Transverse colon (tissue), 4 donors: ENCODE measurements around the gene AGRN. TPM values are rescaled to one million over a fixed set of nuclear protein-coding genes. Genes with fewer than 3 reads are reported as not detected.
"Not testable (repeated sequence)": the region's sequence is repeated elsewhere in the genome, so short reads cannot be mapped to it uniquely, and the experiment has no call there.

Experiments
- DNase-seq: peaks from one replicate; pipeline ENCODE4 v3.0.0-alpha.2; 2019
- H3K27ac ChIP-seq, 4 donors: fragments of 200-600 bp; sonication (generic); 2 replicates each; pipeline ENCODE4 v1.5.1; 2016 to 2018; ENCODE audit warnings: inconsistent platforms in 4 of 4
- H3K27me3 ChIP-seq: fragments of 200-600 bp; sonication (generic); 2 replicates; pipeline ENCODE4 v1.5.1; 2017; ENCODE audit warnings: inconsistent platforms
- H3K36me3 ChIP-seq, 4 donors: fragments of 200-600 bp; sonication (generic); 2 replicates each; pipeline ENCODE4 v1.5.1; 2017 to 2019; ENCODE audit warnings: inconsistent platforms in 4 of 4
- H3K4me1 ChIP-seq, 4 donors: fragments of 200-600 bp; sonication (generic); 2 replicates each; pipeline ENCODE4 v1.5.1; 2017 to 2020; ENCODE audit warnings: inconsistent platforms in 4 of 4
- H3K4me3 ChIP-seq, 4 donors: fragments of 200-600 bp; sonication (generic); 1 replicate in 1 of 4; 2 replicates in 3 of 4; pipeline versions ENCODE4 v1.5.1 to v1.6.1; 2017 to 2019; ENCODE audit warnings: inconsistent platforms in 4 of 4
- H3K9me3 ChIP-seq, 2 donors: fragments of 200-600 bp; sonication (generic); 2 replicates each; pipeline ENCODE4 v1.5.1; 2017 to 2019; ENCODE audit warnings: inconsistent platforms in 2 of 2
- CTCF ChIP-seq, 5 experiments: fragments of 200-600 bp in 3 of 5; fragments of 450-650 bp in 2 of 5; sonication (generic) in 3 of 5; IDR thresholded peaks; 1 replicate in 2 of 5; 2 replicates in 3 of 5; pipeline ENCODE4 v1.5.1; 2016 to 2017; ENCODE audit warnings: antibody characterized with exemption in 5 of 5, inconsistent platforms in 3 of 5, mild to moderate bottlenecking in 2 of 5, moderate library complexity in 1 of 5
- EP300 ChIP-seq: sonication (generic); formaldehyde crosslinking; IDR thresholded peaks from one replicate; pipeline ENCODE4 v1.6.1; 2017; ENCODE audit warnings: antibody characterized with exemption, low read depth
- POLR2A ChIP-seq: fragments of 450-650 bp; IDR thresholded peaks from one replicate; pipeline ENCODE4 v1.6.1; 2016; ENCODE audit warnings: antibody characterized with exemption, mild to moderate bottlenecking, moderate library complexity
- POLR2AphosphoS5 ChIP-seq, 3 donors: sonication (generic); formaldehyde crosslinking; IDR thresholded peaks; one replicate each; pipeline ENCODE4 v1.6.1; 2016; ENCODE audit warnings: antibody characterized with exemption in 3 of 3
- WGBS, 2 donors: methylation state at CpG; one replicate each; pipeline ENCODE4 v1.1.5; 2018; ENCODE audit warnings: low coverage in 1 of 2; 5-methylcytosine and 5-hydroxymethylcytosine counted together
- in situ Hi-C, 4 donors: fragments of 200-750 bp; cut with MboI; loops; one replicate each; pipeline versions ENCODE4 v1.15.0 to v1.15.1; 2017; ENCODE audit warnings: low sequenced_read_pairs in 3 of 4, low pct_ligation_motif_present in 1 of 4, low pct_unique_long_range_greater_than_20kb in 1 of 4
- intact Hi-C: fragments of 100-400 bp; cut with DNase I; formaldehyde crosslinking; loops from one replicate; pipeline ENCODE4 v1.15.1; 2023; ENCODE audit warnings: low total_unique reads
- total RNA-seq, 4 donors: library from RNA; depleted of rRNA; stranded (reverse); fragments of >200 nt; gene quantifications; one replicate each; pipeline ENCODE4 v1.1.0, GENCODE V29; 2016

AGRN gene
- total RNA-seq, 4 donors from 2014 or later, result 25.4 to 132 (median 44.8) TPM

- H3K9me3 ChIP-seq, result no peaks in the 10 kb centered on the region
- in situ Hi-C loops (no loop called here), intact Hi-C loops (no loop called here)
- DNase-seq, result no peak
- no peaks in the 10 kb centered on the region for H3K36me3 ChIP-seq
- peaks cover 58% of the 10 kb centered on the region for H3K27me3 ChIP-seq
- no peak overlapping the region for H3K4me3 ChIP-seq
- WGBS, 2 donors, result 54% methylated on average over 7 of the region's 9 CpGs; no CpG with 5 or more reads in 1 of the 2 donors
- no peak overlapping the region for H3K27ac ChIP-seq
- TF ChIP-seq EP300 (no peak), POLR2A (no peak), CTCF (IDR thresholded peaks at IDR 0.05) (no peak), POLR2AphosphoS5 (IDR thresholded peaks at IDR 0.05) (no peak)
- peaks cover 0 to 9% (median 7%) of the 10 kb centered on the region in 4 donors for H3K4me1 ChIP-seq
Measured at GRCh38 chr1:975365-975764, 44.6 kb upstream of the AGRN start.

DNA sequence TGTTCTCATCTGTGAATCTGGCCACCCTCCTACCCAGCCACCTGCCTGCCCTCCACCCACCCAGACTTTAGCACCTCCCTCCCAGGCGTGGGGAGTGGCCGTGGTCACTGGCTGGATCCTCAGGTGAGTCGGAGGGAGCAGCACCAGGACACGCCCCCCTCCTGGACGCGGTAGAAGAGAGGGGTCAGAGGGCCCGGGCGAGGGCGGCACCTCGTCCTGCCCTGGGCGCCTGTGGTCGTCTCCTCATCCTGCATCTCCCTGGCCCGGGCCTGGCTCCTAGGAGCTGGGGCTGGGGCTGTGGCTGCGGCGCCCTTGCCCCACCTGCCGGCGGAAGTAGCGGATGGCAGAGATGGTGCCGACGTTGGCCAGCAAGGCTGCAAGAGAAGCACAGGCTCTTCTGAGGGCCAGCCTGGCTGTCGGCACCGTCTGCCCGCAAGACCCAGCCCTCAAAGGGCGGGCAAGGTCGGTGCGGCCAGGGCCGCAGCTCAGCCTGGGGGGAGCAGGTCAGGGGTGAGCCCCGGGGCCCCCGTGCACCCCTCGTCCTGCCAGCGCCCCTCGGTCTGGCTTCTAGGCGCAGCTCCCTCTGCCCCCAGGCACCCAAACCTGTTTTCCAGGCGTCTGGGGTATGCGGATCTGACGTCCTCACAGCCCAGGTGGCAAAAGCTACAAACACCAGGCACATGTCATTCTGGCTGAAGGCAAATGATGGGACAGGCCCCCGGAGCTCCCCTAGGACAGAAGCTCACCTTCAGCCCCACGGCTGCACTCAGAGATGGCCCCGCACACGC is 43.8 kb upstream of the AGRN start:
- peaks cover 0 to 9% (median 7%) of the 10 kb centered on the region in 4 donors for H3K4me1 ChIP-seq
- peaks cover 58% of the 10 kb centered on the region for H3K27me3 ChIP-seq
- no peaks in the 10 kb centered on the region for H3K36me3 ChIP-seq
- peak overlapping the region in 2 of 4 donors; percentile 30 to 44 for H3K4me3 ChIP-seq
- intact Hi-C loops (no loop called here), in situ Hi-C loops (no loop called here)
- TF ChIP-seq EP300 (no peak), POLR2AphosphoS5 (IDR thresholded peaks at IDR 0.05) (no peak), POLR2A (no peak), CTCF (IDR thresholded peaks at IDR 0.05) (peak; percentile 53 to 85 (median 77))
- H3K27ac ChIP-seq, result peak overlapping the region in 3 of 4 donors; percentile 43 to 60 (median 56)
- H3K9me3 ChIP-seq, result no peaks in the 10 kb centered on the region
- WGBS, 2 donors, result 9% methylated on average over 39 of the region's 40 CpGs; no CpG with 5 or more reads in 1 of the 2 donors
- peak; percentile 67 for DNase-seq

GRCh38 chr1:976791-977190 is 43.1 kb upstream of the AGRN start:
- intact Hi-C loops, DNase-seq: not testable (repeated sequence)

DNA sequence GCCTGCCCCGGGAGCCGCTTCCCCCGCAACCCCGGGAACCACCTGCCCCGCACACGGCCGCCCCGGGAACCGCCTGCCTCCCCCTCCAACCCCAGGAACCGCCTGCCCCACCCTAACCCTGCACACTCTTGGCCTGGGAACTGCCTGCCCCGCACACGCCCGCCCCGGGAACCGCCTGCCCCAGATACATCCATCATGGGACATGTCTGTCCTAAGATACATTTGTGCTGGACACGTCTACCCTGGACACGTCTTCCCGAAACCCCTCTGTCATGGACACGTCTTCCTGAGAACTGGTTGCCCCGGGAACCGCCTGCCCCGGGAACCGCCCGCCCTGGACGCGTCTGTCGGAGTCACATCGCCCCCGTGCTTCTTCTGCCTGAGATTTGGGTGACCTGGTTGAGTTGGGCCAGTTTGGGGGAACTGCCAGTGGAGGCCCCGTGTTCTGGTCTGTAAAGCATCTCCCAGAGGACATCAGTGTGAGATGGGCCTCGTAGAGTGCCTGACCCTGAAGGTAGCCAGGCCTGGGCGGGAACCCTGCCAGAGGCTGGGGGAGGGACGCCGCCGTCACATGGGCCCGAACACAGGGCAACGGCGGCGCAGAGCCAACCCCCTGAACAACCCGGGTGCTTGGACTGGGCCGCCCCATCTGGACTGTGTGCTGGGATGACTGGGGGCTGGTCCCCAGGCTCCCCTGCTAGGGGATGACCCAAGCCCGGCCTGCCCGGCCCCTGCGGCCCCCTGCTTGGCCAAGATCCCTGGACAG is 41.7 kb upstream of the AGRN start:
- Histone ChIP-seq H3K9me3 (no peaks in the 10 kb centered on the region), H3K36me3 (no peaks in the 10 kb centered on the region), H3K4me1 (peaks cover 0 to 9% (median 7%) of the 10 kb centered on the region in 4 donors), H3K27me3 (peaks cover 58% of the 10 kb centered on the region), H3K27ac (no peak overlapping the region), H3K4me3 (no peak overlapping the region)
- no peak for DNase-seq
- TF ChIP-seq EP300 (no peak), CTCF (IDR thresholded peaks at IDR 0.05) (no peak), POLR2A (no peak), POLR2AphosphoS5 (IDR thresholded peaks at IDR 0.05) (no peak)
- WGBS, 2 donors, result 71% methylated on average over 31 of the region's 44 CpGs; no CpG with 5 or more reads in 1 of the 2 donors
- in situ Hi-C loops, result no loop called here
- intact Hi-C loops, result no loop called here

More at GRCh38 chr1:976791-977190, 43.1 kb upstream of the AGRN start:
- in situ Hi-C loops, H3K36me3 ChIP-seq, H3K9me3 ChIP-seq, H3K27ac ChIP-seq, H3K4me3 ChIP-seq, H3K4me1 ChIP-seq: not testable (repeated sequence)
- H3K27me3 ChIP-seq, result peaks cover 58% of the 10 kb centered on the region
- WGBS, 2 donors, result no CpG with 5 or more reads among the region's 39 CpGs
